ENCODE data around the gene COL21A1.
"Not testable (repeated sequence)": the region's sequence is repeated elsewhere in the genome, so short reads cannot be mapped to it uniquely, and the experiment has no call there.

COL21A1 gene

DNA sequence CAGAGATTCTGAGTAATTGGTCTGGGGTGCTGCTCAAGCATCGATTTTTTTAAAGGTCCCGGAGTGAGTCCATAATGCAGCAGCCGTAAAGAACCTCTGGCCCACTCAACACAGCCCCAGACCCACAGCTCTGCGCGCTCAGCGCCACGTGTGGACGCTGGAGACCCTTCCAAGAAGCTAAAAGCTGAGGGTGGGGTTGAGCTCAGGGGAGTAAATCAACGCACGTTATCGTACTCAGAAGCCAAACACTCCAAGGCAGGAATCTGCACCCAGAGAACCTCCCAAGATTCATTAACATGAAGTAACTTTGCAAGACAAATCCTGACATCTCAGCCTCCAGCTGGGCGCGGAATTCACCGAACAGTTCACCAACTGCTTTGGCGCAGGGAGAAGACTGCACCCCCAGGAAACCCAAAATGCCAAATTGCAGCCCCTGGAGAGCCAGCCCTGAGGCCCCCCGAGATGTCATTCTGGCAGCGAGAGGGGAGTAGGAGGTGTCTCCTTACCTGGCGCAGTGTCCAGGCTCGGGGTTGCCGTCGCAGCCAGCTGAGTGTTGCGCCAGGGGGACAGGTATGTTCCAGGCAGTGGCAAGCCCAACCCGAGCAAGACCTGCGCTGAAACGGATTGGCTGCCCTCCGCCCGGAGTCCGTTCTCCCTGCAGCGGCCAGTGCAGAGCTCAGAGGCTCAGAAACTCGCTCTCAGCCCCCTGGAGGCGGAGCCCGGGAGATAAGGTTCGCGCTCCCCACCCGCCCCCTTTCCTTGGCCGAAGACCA is at the start of gene COL21A1:
COL21A1 (minus strand) TSS at position 700 of the 773 bp plus-strand sequence. CDS start 64,962 bp downstream, outside the sequence.
- no peak for DNase-seq (ENCODE audit: low read depth in 2 of 2)

- DNase-seq (ENCODE audit: low read depth in 2 of 2) = no peak
These were observed 46.4 kb upstream of the COL21A1 start for GRCh38 chr6:56293781-56294180.

GRCh38 chr6:56292505-56293181 is 45.3 kb upstream of the COL21A1 start:
- no peak for DNase-seq (ENCODE audit: low read depth in 2 of 2)

GRCh38 chr6:56291302-56291917 is 44.0 kb upstream of the COL21A1 start:
- DNase-seq (ENCODE audit: low read depth in 2 of 2) = no peak

GRCh38 chr6:56289721-56290120 is 42.3 kb upstream of the COL21A1 start:
- no peak for DNase-seq (ENCODE audit: low read depth in 2 of 2)

GRCh38 chr6:56288347-56288746 is 41.0 kb upstream of the COL21A1 start:
- no peak for DNase-seq (ENCODE audit: low read depth in 2 of 2)

GRCh38 chr6:56282391-56282790 is 35.0 kb upstream of the COL21A1 start:
- DNase-seq (ENCODE audit: low read depth in 2 of 2) = no peak

- no peak for DNase-seq (ENCODE audit: low read depth in 2 of 2)
These were observed 32.7 kb upstream of the COL21A1 start for GRCh38 chr6:56280126-56280525.

DNA sequence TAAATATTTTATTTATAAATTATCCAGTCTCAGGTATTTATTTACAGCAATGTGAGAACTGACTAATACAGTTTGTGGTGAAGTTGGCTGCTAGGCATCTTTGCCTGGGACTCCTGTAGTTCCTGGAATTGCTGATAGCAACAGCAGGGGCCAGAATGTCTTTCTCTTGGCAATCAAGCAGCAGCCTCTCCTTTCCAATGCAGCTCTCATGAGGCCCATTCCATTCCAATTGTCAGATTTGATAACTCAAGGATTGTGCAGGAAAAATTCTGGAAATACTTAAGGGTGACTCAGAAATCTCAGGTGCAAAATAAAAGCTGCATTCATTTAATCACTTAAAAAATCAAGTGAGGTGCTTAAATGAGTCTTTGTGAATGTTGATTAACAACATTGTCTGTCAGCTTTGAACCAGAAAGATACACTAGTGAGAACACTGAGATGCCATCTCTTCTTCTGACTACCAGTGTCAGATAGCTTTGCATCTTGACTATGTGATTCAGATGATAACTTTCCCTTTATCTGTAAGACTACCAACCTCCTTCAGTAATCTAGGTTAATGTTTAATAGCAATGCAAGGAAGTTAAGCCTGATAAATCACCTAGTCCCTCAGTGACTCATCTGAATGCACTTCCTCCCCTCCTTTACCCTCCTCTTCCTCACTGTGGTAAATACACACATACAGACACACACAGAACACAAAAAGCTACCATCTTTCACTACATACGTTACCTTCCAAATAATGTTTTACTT is 32.1 kb upstream of the COL21A1 start:
- DNase-seq (ENCODE audit: low read depth in 2 of 2) = no peak

- no peak for DNase-seq (ENCODE audit: low read depth in 2 of 2)
These were observed 30.8 kb upstream of the COL21A1 start for GRCh38 chr6:56278171-56278591.

DNA sequence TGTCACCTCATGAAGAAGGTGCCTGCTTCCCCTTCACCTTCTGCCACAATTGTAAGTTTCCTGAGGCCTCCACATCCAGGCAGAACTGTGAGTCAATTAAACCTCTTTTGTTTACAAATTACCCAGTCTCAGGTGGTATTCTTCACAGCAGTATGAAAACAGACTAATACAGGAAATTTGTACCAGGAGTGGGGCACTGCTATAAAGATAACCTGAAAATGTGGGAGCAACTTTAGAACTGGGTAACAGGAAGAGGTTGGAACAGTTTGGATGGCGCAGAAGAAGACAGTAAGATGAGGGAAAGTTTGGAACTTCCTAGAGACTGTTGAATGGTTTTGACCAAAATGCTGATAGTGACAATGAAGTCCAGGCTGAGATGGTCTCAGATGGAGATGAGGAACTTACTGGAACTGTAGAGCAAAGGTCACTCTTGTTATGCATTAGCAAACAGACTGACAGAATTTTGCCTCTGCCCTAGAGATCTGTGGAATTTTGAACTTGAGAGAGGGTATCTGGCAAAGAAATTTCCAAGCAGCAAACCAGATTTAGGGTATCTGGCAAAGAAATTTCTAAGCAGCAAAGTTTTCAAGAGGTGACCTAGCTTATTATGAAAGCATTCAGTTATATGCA is 23.5 kb upstream of the COL21A1 start:
- DNase-seq (ENCODE audit: low read depth in 2 of 2) = no peak

DNA sequence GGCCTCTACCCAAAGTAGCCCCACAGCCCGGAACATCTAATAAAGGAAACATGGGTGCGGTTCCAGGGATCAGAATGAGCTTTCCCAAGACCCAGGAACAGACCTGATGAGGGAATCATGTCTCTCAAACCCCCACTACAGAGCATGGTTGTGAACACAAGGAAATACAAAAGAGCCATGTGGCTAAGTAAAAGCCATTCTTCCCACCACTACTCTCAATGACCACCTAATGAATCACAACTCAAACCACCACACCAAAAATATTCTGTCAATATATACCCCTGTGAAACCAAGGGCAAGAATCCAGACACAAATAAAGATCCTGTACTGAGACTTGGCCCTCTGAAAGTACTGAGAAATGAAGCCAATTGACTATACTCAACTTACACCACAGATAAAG is 20.9 kb upstream of the COL21A1 start:
- no peak for DNase-seq (ENCODE audit: low read depth in 2 of 2)

- DNase-seq (ENCODE audit: low read depth in 2 of 2) = no peak
These were observed 18.6 kb upstream of the COL21A1 start for GRCh38 chr6:56266011-56266410.

DNA sequence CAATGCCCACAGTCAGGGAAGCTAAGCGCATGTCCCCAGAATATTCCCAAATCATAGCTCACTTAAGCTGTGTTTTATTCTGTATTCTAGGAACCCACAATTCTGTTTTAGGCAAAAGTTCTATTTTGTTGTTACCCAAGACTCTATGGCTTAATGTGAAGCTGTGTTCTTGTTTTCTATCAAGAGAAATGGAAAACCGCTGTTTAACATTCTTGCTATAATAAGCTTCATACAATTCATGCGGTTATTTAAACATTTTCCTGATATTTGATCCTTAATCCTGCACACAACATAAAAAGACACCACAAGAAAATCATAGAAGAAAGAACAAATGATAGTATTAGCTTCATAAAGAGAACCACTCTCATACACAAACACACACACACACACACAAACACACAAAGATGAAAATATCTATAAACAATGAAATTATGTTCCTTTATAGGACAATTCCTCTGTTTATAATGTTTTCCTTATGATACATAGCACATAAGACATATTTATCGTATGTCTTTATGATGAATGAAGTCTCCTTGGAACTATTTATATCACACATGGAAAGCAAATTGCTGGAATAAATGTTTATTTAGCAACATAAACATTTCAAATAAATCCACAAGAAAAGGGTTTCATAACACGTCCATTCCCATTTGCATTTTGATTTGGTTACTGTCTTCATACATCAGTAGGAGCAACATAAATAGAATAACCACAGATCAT is 16.4 kb upstream of the COL21A1 start:
- DNase-seq (ENCODE audit: low read depth in 2 of 2) = no peak

DNA sequence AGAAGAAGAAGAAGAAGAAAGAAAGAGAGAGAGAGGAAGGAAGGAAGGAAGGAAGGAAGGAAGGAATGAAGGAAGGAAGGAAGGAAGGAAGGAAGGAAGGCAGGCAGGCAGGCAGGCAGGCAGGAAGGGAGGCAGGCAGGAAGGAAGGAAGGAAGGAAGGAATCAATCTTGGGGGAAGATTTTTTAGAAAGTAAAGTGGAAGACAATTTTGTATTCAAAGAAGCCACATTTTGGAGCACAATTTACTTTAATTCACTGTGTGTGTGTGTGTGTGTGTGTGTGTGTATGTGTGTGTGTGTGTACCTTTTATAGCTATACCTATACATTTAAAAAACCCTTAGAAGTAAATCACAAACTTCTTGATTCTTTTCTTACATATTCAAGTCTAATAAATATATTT is 13.2 kb upstream of the COL21A1 start:
- not testable (repeated sequence) for DNase-seq (ENCODE audit: low read depth in 2 of 2)

GRCh38 chr6:56259234-56260077 is 12.1 kb upstream of the COL21A1 start:
- DNase-seq (ENCODE audit: low read depth in 2 of 2) = no peak

GRCh38 chr6:56255349-56255748 is 8.0 kb upstream of the COL21A1 start:
- DNase-seq (ENCODE audit: low read depth in 2 of 2) = no peak

DNA sequence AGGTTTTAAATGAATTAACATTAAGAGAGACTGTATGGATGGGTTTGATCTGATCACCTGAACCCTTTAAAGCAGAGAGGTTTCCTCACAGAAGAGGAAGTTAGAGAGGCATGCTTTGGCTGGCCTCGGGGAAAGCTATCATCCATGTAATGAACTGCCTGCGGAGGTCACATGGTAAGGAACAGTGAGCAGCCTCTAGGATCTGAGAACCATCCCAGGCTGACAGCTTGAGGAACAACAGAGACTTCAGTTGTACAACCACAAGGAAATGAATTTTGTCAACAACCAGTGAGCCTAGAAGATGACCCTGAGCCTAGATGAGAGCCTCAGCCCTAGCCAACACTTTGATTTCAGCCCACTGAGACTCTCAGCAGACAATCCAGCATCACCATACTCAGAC is 2.9 kb upstream of the COL21A1 start:
- DNase-seq (ENCODE audit: low read depth in 2 of 2) = no peak

- no peak for DNase-seq (ENCODE audit: low read depth in 2 of 2)
These were observed 308 bp upstream of the COL21A1 start for GRCh38 chr6:56247654-56248122.

DNA sequence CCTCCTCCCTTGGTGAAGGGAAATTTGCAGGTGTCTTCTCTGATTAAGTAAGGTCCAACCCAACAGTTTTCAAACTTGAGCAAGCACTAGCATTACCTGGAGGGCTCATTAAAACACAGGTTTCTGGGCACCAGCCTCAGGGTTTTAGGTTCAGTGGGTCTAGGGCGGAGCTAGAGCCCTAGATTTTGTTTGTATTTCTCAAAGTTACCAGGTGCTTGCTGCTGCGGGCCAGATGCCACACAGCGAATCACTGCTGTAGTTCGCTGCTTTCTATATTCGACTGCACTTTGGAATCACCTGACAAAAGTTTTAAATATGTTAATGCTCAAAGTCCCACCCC is 869 bp downstream of the COL21A1 start:
- DNase-seq (ENCODE audit: low read depth in 2 of 2) = no peak
